Measurements from ENCODE around the gene ZNF543. TPM values are rescaled to one million over a fixed set of nuclear protein-coding genes. Genes with fewer than 3 reads are reported as not detected.

The ZNF543 gene
- 8.3 and 9.0 TPM in 2 replicates for total RNA-seq (2012; rRNA removed)
- 0.92 and 1.8 TPM in 2 replicates for polyA plus RNA-seq (2012; rRNA removed)
- 0.51 and 0.57 TPM in 2 replicates for polyA plus RNA-seq (2012; cell fraction: cytosol; rRNA removed)
- 0.27 and 0.71 TPM in 2 replicates for polyA plus RNA-seq (2012; cell fraction: nucleus; rRNA removed; ENCODE audit: low replicate concordance)
- Bru-seq, nascent RNA, result percentile 65 among the genes with signal in this experiment
- BruChase-seq, experiment 1, labeled RNA remaining after a 6-hour chase, result percentile 76 among the genes with signal in this experiment
- percentile 72 among the genes with signal in this experiment for BruChase-seq, experiment 2, labeled RNA remaining after a 2-hour chase
- long read RNA-seq, partial matches to known transcripts, result 1 of 2 reads
- long read RNA-seq, other reads (novel, unspliced or antisense), result 1 of 2 reads

- Histone ChIP-seq H3K4me1 (ENCODE audit: control insufficient read depth, insufficient read depth, low read length) (peaks cover 11% of the 10 kb centered on the region), H2BK5ac (ENCODE audit: low read depth, low read length, poor library complexity, severe bottlenecking) (peak within 1 kb of the TSS; percentile 85), H3K79me1 (ENCODE audit: low read depth in 1 of 2, low read length in 2 of 2) (peaks cover 11 to 44% of the 10 kb centered on the region in 2 experiments), H3K4me3 (ENCODE audit: insufficient read depth, low read depth, low read length) (peak within 1 kb of the TSS; percentile 78), H3K23ac (ENCODE audit: low read depth, low read length) (peak within 1 kb of the TSS; percentile 48), H4K8ac (ENCODE audit: low read depth in 2 of 2, low read length in 2 of 2) (peak within 1 kb of the TSS; percentile 89 to 97), H3K4me2 (ENCODE audit: low read depth, low read length) (peak within 1 kb of the TSS; percentile 95), H3K27me3 (ENCODE audit: control insufficient read depth, insufficient read depth, low read length) (peaks cover 10% of the 10 kb centered on the region), H3K14ac (replicated peaks; ENCODE audit: low read depth, low read length) (peak within 1 kb of the TSS; percentile 89), H3K27ac (ENCODE audit: insufficient read depth, low read length) (peak within 1 kb of the TSS; percentile 87), H2BK120ac (ENCODE audit: low read depth, low read length) (0 out of 2 replicates have a peak within 1 kb of the TSS, but pooled peaks have one; percentile 51), H3K56ac (ENCODE audit: extremely low read depth, insufficient read depth, low read length) (peak within 1 kb of the TSS; percentile 76), H3K9ac (ENCODE audit: low read depth, low read length) (peak within 1 kb of the TSS; percentile 95), H2AFZ (replicated peaks; ENCODE audit: low read length, poor library complexity) (peak within 1 kb of the TSS; percentile 99), H2AK9ac (replicated peaks; ENCODE audit: low read depth, low read length, poor library complexity) (peak within 1 kb of the TSS; percentile 95), H4K5ac (ENCODE audit: low read depth, low read length) (peak within 1 kb of the TSS; percentile 96), H2BK15ac (ENCODE audit: low read depth, low read length) (no peak within 1 kb of the TSS), H2BK20ac (ENCODE audit: low read depth, low read length) (no peak within 1 kb of the TSS), H3K4ac (ENCODE audit: low read depth, low read length) (peak within 1 kb of the TSS; percentile 93), H3K9me3 (ENCODE audit: control insufficient read depth, insufficient read depth, low read length) (no peaks in the 10 kb centered on the region), H3K9me1 (ENCODE audit: insufficient read depth, low read length) (peaks cover 15% of the 10 kb centered on the region), H3K36me3 (ENCODE audit: control insufficient read depth, insufficient read depth, low read length) (peaks cover 14% of the 10 kb centered on the region), H2AK5ac (ENCODE audit: low read depth, low read length) (peak within 1 kb of the TSS; percentile 87), H3K18ac (ENCODE audit: low read depth, low read length) (peak within 1 kb of the TSS; percentile 70), H4K91ac (ENCODE audit: insufficient read depth, low read depth, low read length) (peak within 1 kb of the TSS; percentile 83; the same call in 1 of the 2 replicates), H4K20me1 (ENCODE audit: insufficient read depth, low read length) (0 out of 2 replicates have a peak, but pooled peaks cover 7% of the 10 kb centered on the region)
- DNase-seq (peak; percentile 95), ATAC-seq (ENCODE audit: low read depth) (peak; percentile 99)
- 2% methylated on average over 20 of the region's 71 CpGs; no CpG with 5 or more reads in 1 of the 2 experiments for WGBS, 2 experiments (ENCODE audit: extremely low coverage in 2 of 2, insufficient read length in 1 of 2)
- ChIA-PET CTCF (interaction anchor here (0.9 kb wide), 1 partner anchor 19 kb away, joined by 3 read pairs; no protein-coding TSS in a partner anchor), POLR2A (ENCODE audit: unreplicated experiment) (interaction anchor here (0.7 kb wide), 2 partner anchors 129 to 839 kb away, joined by 4 read pairs; partner anchors contain the start of gene ZNF264)
- intact Hi-C loops (cut with micrococcal nuclease), result loop anchor here (1.0 kb wide), 1 partner anchor 43 kb away; the partner anchor contains the start of genes TRAPPC2B and ZNF547
- TF ChIP-seq RCOR1 (IDR thresholded peaks at IDR 0.05; ENCODE audit: insufficient replicate concordance, low read length) (no peak), FOS (IDR thresholded peaks at IDR 0.05; ENCODE audit: low read depth, low read length) (no peak), MXI1 (IDR thresholded peaks at IDR 0.05; ENCODE audit: borderline replicate concordance, low read depth, low read length) (peak; percentile 41; the same call in 1 of the 2 replicates), RFX5 (IDR thresholded peaks at IDR 0.05; ENCODE audit: low read depth, low read length) (no peak), MAZ (IDR thresholded peaks at IDR 0.05; ENCODE audit: borderline replicate concordance, low read depth, low read length) (peak; percentile 53; the same call in 1 of the 2 replicates), RAD21 (IDR thresholded peaks at IDR 0.05; ENCODE audit: low read length) (peak; percentile 12; the same call in 1 of the 2 replicates), ELK1 (IDR thresholded peaks at IDR 0.05; ENCODE audit: borderline replicate concordance, low read depth, low read length) (no peak), POLR2A (IDR thresholded peaks at IDR 0.05; ENCODE audit: low read depth, low read length) (peak; percentile 74; the same call in 1 of the 2 replicates), BHLHE40 (IDR thresholded peaks at IDR 0.05; ENCODE audit: low read depth, low read length) (no peak), CHD1 (IDR thresholded peaks at IDR 0.05; ENCODE audit: low read depth, low read length) (no peak)
- BruUV-seq (replicated peaks), result no TSS peak
- dilution Hi-C loops (cut with HindIII; ENCODE audit: low sequenced_read_pairs, unreplicated experiment), result no loop called here
- in situ Hi-C loops (cut with MboI; ENCODE audit: low sequenced_read_pairs), result no loop called here
Observed at GRCh38 chr19:57320180-57321084, at the start of gene ZNF543. Gene ZNF543 (plus strand): TSS chr19:57320472. CDS start chr19:57320854, 382 bp downstream.
